SK-N-SH treated with all-trans-retinoic acid at 6 μM for 48 hours (cell line): ENCODE results near the gene IQGAP3.

Source experiments
- ATAC-seq: fragments of 200-7000 bp; cut with Tn5 transposase; 3 replicates; pipeline ENCODE4 v1.9.1; 2020; ENCODE audit warnings: mild to moderate bottlenecking, moderate library complexity
- BACH2 ChIP-seq: fragments of 250-450 bp; sonication (Bioruptor Pico); IDR thresholded peaks from 2 replicates; pipeline ENCODE4 v1.9.0; 2021; ENCODE audit warnings: mild to moderate bottlenecking, borderline replicate concordance
- CSDC2 ChIP-seq: fragments of 250-450 bp; sonication (Bioruptor Pico); IDR thresholded peaks from 2 replicates; pipeline ENCODE4 v1.5.0; 2020; ENCODE audit warnings: mild to moderate bottlenecking, moderate library complexity
- ESRRG ChIP-seq: fragments of 250-450 bp; sonication (Bioruptor Pico); IDR thresholded peaks from 2 replicates; pipeline ENCODE4 v1.6.1; 2021; ENCODE audit warnings: mild to moderate bottlenecking
- GLIS3 ChIP-seq: fragments of 250-450 bp; sonication (Bioruptor Pico); IDR thresholded peaks from 2 replicates; pipeline ENCODE4 v1.5.0; 2020; ENCODE audit warnings: mild to moderate bottlenecking, moderate library complexity
- OSR1 ChIP-seq: fragments of 250-450 bp; sonication (Bioruptor Pico); IDR thresholded peaks from 2 replicates; pipeline ENCODE4 v1.8.0; 2022; ENCODE audit warnings: moderate library complexity, mild to moderate bottlenecking, inconsistent platforms
- PPARA ChIP-seq: fragments of 250-450 bp; sonication (Bioruptor Pico); IDR thresholded peaks from 2 replicates; pipeline ENCODE4 v1.5.0; 2020; ENCODE audit warnings: mild to moderate bottlenecking, borderline replicate concordance
- SNAI2 ChIP-seq: fragments of 250-450 bp; sonication (Bioruptor Pico); IDR thresholded peaks from 2 replicates; pipeline ENCODE4 v1.5.0; 2020; ENCODE audit warnings: mild to moderate bottlenecking, moderate library complexity
- TCF4 ChIP-seq: fragments of 250-450 bp; sonication (Bioruptor Pico); IDR thresholded peaks from 2 replicates; pipeline ENCODE4 v1.8.0; 2021; ENCODE audit warnings: mild to moderate bottlenecking, moderate library complexity, borderline replicate concordance
- TOX ChIP-seq: fragments of 250-450 bp; sonication (Bioruptor Pico); IDR thresholded peaks from 2 replicates; pipeline ENCODE4 v1.8.0; 2021; ENCODE audit warnings: mild to moderate bottlenecking, moderate library complexity, borderline replicate concordance
- ZC3H10 ChIP-seq: fragments of 250-450 bp; sonication (Bioruptor Pico); IDR thresholded peaks from 2 replicates; pipeline ENCODE4 v1.5.1; 2021; ENCODE audit warnings: mild to moderate bottlenecking, moderate library complexity
- ZFP3 ChIP-seq: fragments of 250-450 bp; sonication (Bioruptor Pico); IDR thresholded peaks from 2 replicates; pipeline ENCODE4 v1.5.0; 2020; ENCODE audit warnings: mild to moderate bottlenecking, moderate library complexity
- ZFP30 ChIP-seq: fragments of 450-650 bp; formaldehyde crosslinking; IDR thresholded peaks from 2 replicates; pipeline ENCODE4 v1.5.0; 2022; ENCODE audit warnings: mild to moderate bottlenecking, moderate library complexity
- ZNF565 ChIP-seq: fragments of 450-650 bp; formaldehyde crosslinking; conservative IDR thresholded peaks from 2 replicates; pipeline ENCODE4 v1.5.0; 2020; ENCODE audit warnings: low read depth, mild to moderate bottlenecking, moderate library complexity
- ZNF70 ChIP-seq: fragments of 450-650 bp; formaldehyde crosslinking; IDR thresholded peaks from 2 replicates; pipeline ENCODE4 v1.5.0; 2020; ENCODE audit warnings: mild to moderate bottlenecking, moderate library complexity
- ZNF8 ChIP-seq: fragments of 450-650 bp; formaldehyde crosslinking; IDR thresholded peaks from 2 replicates; pipeline ENCODE4 v1.5.0; 2020; ENCODE audit warnings: mild to moderate bottlenecking, moderate library complexity
- TF ChIP-seq, protein P1 (sequence below): fragments of 250-450 bp; sonication (Bioruptor Pico); IDR thresholded peaks from 2 replicates; pipeline ENCODE4 v1.8.0; 2020; ENCODE audit warnings: mild to moderate bottlenecking, moderate library complexity, borderline replicate concordance
- TF ChIP-seq, protein P2 (sequence below): fragments of 250-450 bp; sonication (Bioruptor Pico); IDR thresholded peaks from 2 replicates; pipeline ENCODE4 v1.5.1; 2020; ENCODE audit warnings: low read depth, mild to moderate bottlenecking, moderate library complexity
- TF ChIP-seq, protein P3 (sequence below): fragments of 250-450 bp; sonication (Bioruptor Pico); IDR thresholded peaks from 2 replicates; pipeline ENCODE4 v1.8.0; 2021; ENCODE audit warnings: low read depth, mild to moderate bottlenecking, moderate library complexity, borderline replicate concordance
- TF ChIP-seq, protein P4 (sequence below): fragments of 250-450 bp; sonication (Bioruptor Pico); IDR thresholded peaks from 2 replicates; pipeline ENCODE4 v1.5.0; 2020; ENCODE audit warnings: mild to moderate bottlenecking, moderate library complexity
- TF ChIP-seq, protein P5 (sequence below): fragments of 250-450 bp; sonication (Bioruptor Pico); IDR thresholded peaks from 2 replicates; pipeline ENCODE4 v1.5.1; 2021; ENCODE audit warnings: mild to moderate bottlenecking, moderate library complexity

IQGAP3 gene

DNA sequence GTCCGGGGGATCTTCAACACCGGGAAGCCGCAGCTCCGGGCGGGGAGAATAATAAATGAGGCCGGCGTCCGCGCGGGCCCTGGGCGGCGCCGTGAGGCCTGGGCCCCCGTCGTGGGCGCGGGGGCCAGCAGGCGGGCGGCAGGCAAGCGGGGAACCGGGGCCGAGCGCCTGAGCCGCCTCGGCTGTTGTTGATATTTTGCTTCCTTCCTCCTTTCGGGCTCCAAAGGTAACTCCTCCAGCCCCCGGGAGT, 71.9 kb downstream of the IQGAP3 start, which contains the start of gene MEF2D:
Gene MEF2D (minus strand): TSS at position 233 of the 250 bp plus-strand sequence. CDS start 17,483 bp downstream, outside the sequence.
- ATAC-seq = no peak
- TF ChIP-seq, protein P1, sequence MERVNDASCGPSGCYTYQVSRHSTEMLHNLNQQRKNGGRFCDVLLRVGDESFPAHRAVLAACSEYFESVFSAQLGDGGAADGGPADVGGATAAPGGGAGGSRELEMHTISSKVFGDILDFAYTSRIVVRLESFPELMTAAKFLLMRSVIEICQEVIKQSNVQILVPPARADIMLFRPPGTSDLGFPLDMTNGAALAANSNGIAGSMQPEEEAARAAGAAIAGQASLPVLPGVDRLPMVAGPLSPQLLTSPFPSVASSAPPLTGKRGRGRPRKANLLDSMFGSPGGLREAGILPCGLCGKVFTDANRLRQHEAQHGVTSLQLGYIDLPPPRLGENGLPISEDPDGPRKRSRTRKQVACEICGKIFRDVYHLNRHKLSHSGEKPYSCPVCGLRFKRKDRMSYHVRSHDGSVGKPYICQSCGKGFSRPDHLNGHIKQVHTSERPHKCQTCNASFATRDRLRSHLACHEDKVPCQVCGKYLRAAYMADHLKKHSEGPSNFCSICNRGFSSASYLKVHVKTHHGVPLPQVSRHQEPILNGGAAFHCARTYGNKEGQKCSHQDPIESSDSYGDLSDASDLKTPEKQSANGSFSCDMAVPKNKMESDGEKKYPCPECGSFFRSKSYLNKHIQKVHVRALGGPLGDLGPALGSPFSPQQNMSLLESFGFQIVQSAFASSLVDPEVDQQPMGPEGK = no peak
- TF ChIP-seq ZFP3 (CRISPR knock-in tag) (no peak), ESRRG (CRISPR knock-in tag) (no peak), TOX (CRISPR knock-in tag) (no peak), BACH2 (CRISPR knock-in tag) (no peak), ZNF8 (CRISPR knock-in tag) (no peak), SNAI2 (CRISPR knock-in tag) (no peak), ZNF565 (no peak), ZFP30 (CRISPR knock-in tag) (no peak), ZC3H10 (CRISPR knock-in tag) (no peak)

DNA sequence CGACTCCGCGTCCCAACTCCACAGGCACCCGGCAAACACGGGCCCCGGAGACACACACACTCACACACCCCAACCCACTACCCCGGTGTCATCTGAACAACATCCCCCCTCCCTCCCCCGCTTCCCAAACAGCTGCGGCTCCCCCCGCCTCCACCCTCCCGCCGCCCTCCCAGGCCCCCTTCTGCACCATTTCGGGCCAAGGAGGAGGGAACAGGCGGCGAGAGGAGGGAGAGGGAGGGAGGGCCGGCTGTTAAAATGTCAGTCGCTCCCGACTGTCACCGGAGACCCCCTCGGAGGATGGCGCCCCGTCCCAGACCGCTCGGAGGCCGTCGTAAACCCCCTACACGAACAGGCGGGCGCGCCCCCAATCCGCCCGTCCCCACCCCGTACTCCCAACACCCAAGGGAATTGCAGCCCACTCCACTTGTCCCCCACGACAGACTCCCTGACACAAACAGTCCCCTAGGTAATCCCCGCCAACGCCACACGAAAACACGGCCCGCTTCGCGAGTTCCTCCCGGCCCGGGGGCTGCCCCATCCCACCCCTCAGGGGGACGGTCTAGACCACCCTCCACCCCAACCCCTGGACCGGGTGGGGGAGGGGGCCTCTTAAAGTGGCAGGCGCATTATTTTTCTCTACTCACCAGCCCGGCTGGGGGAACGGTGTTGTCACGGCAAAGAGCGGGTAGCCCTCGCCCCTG, 72.4 kb downstream of the IQGAP3 start:
- TF ChIP-seq ZNF70 (no peak), ZC3H10 (CRISPR knock-in tag) (no peak)
- TF ChIP-seq, all 23 proteins: peak for 0
- ATAC-seq = no peak

DNA sequence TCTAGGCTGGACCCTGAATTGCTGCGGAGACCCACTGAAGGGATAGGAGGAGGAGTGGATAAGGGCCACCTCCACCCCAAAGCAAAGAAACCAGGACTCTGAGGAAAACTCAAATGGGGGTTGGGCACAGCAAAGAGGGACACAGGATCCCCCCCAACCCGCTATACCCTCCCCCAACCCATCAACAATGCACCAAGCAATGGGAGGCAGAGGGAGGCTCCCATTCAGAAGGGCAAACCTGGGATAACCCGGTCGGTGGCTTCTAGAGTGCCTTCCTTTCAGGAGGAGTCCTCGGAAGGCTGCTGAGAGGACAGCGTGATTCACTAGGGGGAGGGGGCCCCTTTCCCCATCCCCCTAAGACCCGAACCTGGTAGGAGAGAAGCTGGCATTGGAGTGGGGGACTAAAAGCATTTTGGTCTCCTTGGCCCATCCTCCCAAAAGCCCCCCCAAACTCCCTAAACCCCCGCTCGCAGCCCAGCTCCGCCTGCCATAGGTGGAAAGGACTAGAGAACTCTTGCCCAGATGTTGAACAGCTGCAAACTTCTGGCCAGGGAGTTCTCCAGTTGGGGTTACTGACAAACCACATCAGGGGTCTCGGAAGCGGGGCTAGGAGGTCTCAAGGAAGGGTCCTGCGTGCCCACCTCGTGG, 73.0 kb downstream of the IQGAP3 start:
- TF ChIP-seq, protein P2, sequence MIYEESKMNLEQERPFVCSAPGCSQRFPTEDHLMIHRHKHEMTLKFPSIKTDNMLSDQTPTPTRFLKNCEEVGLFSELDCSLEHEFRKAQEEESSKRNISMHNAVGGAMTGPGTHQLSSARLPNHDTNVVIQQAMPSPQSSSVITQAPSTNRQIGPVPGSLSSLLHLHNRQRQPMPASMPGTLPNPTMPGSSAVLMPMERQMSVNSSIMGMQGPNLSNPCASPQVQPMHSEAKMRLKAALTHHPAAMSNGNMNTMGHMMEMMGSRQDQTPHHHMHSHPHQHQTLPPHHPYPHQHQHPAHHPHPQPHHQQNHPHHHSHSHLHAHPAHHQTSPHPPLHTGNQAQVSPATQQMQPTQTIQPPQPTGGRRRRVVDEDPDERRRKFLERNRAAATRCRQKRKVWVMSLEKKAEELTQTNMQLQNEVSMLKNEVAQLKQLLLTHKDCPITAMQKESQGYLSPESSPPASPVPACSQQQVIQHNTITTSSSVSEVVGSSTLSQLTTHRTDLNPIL (CRISPR knock-in tag) = no peak
- TF ChIP-seq ZNF8 (CRISPR knock-in tag) (no peak), CSDC2 (CRISPR knock-in tag) (no peak), ZNF70 (no peak), TCF4 (no peak), PPARA (no peak), OSR1 (CRISPR knock-in tag) (no peak), TOX (CRISPR knock-in tag) (no peak), BACH2 (CRISPR knock-in tag) (no peak), ESRRG (CRISPR knock-in tag) (no peak), ZC3H10 (CRISPR knock-in tag) (no peak), GLIS3 (CRISPR knock-in tag) (no peak), ZFP3 (CRISPR knock-in tag) (no peak), ZFP30 (CRISPR knock-in tag) (no peak)
- TF ChIP-seq, protein P3, sequence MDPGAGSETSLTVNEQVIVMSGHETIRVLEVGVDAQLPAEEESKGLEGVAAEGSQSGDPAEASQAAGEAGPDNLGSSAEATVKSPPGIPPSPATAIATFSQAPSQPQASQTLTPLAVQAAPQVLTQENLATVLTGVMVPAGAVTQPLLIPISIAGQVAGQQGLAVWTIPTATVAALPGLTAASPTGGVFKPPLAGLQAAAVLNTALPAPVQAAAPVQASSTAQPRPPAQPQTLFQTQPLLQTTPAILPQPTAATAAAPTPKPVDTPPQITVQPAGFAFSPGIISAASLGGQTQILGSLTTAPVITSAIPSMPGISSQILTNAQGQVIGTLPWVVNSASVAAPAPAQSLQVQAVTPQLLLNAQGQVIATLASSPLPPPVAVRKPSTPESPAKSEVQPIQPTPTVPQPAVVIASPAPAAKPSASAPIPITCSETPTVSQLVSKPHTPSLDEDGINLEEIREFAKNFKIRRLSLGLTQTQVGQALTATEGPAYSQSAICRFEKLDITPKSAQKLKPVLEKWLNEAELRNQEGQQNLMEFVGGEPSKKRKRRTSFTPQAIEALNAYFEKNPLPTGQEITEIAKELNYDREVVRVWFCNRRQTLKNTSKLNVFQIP (CRISPR knock-in tag) = no peak
- ATAC-seq = no peak

DNA sequence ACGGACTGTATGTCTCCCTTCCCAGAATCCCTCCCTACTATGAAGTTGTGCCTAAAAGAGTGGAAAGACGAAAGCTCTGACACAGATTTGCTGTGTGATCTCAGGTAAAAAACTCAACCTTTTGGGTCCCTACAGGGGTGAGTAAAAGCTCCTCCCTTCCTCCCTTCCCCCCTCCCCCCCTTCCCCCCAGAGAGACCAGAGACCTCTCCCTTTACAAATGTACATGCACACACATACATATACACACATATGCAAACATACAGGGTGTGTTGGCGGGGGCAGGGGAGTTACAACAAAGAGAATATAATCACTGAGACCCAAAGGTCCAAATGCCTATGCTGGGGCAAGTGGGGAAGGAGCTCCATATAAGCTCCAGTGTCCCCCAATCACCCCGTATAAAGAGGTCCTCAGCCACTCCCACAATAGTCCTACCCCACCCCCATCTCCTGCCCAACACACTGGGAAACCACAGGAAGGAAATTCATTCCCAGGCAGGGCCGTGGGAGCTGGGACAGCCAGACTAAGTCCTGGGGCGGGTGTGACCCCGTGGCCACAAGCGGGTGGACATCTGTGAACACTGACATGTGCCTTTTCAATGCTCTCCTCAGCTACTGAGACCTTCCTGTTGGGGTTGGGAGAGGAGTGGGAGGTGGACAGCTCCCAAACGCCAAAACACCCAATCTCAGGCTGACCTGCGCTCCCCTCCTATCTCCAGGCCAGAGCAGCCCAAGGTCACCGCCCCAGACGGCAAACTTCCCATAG, 73.8 kb downstream of the IQGAP3 start:
- no peak for ATAC-seq
- no peak for TF ChIP-seq CSDC2 (CRISPR knock-in tag)
- TF ChIP-seq BACH2 (CRISPR knock-in tag) = no peak
- TF ChIP-seq TCF4 = no peak
- TF ChIP-seq, protein P2 (CRISPR knock-in tag) = no peak
- no peak for TF ChIP-seq GLIS3 (CRISPR knock-in tag)
- TF ChIP-seq OSR1 (CRISPR knock-in tag) = no peak
- no peak for TF ChIP-seq ZNF8 (CRISPR knock-in tag)
- TF ChIP-seq, protein P1 = no peak
- no peak for TF ChIP-seq ZNF70
- TF ChIP-seq ZC3H10 (CRISPR knock-in tag) = no peak
- TF ChIP-seq SNAI2 (CRISPR knock-in tag) = no peak
- TF ChIP-seq ZFP30 (CRISPR knock-in tag) = no peak
- TF ChIP-seq, protein P4, sequence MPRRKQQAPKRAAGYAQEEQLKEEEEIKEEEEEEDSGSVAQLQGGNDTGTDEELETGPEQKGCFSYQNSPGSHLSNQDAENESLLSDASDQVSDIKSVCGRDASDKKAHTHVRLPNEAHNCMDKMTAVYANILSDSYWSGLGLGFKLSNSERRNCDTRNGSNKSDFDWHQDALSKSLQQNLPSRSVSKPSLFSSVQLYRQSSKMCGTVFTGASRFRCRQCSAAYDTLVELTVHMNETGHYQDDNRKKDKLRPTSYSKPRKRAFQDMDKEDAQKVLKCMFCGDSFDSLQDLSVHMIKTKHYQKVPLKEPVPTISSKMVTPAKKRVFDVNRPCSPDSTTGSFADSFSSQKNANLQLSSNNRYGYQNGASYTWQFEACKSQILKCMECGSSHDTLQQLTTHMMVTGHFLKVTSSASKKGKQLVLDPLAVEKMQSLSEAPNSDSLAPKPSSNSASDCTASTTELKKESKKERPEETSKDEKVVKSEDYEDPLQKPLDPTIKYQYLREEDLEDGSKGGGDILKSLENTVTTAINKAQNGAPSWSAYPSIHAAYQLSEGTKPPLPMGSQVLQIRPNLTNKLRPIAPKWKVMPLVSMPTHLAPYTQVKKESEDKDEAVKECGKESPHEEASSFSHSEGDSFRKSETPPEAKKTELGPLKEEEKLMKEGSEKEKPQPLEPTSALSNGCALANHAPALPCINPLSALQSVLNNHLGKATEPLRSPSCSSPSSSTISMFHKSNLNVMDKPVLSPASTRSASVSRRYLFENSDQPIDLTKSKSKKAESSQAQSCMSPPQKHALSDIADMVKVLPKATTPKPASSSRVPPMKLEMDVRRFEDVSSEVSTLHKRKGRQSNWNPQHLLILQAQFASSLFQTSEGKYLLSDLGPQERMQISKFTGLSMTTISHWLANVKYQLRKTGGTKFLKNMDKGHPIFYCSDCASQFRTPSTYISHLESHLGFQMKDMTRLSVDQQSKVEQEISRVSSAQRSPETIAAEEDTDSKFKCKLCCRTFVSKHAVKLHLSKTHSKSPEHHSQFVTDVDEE (CRISPR knock-in tag) = no peak
- TF ChIP-seq, protein P5, sequence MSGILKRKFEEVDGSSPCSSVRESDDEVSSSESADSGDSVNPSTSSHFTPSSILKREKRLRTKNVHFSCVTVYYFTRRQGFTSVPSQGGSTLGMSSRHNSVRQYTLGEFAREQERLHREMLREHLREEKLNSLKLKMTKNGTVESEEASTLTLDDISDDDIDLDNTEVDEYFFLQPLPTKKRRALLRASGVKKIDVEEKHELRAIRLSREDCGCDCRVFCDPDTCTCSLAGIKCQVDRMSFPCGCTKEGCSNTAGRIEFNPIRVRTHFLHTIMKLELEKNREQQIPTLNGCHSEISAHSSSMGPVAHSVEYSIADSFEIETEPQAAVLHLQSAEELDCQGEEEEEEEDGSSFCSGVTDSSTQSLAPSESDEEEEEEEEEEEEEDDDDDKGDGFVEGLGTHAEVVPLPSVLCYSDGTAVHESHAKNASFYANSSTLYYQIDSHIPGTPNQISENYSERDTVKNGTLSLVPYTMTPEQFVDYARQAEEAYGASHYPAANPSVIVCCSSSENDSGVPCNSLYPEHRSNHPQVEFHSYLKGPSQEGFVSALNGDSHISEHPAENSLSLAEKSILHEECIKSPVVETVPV (CRISPR knock-in tag) = no peak
